ENCODE data around the gene NRG2.

Gene NRG2

DNA sequence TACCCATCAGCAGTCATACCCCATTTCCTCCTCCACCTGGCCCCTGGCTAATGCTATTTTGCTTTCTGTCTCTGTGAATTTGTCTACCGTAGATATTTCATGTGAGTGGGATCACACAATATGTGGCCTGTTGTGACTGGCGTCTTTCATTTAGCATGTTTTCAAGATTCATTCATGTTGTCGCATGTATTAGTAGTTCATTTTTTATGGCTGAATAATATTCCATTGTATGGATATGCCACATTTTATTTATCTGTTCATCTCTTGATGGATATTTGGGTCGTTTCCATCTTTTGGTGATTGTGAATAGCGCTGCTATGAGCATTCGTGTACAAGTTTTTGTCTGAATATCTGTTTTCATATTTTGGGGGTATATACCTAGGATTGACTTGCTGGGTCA lies 213.6 kb downstream of the NRG2 start:
- no peak for DNase-seq

- DNase-seq: no peak
These were observed 214.7 kb downstream of the NRG2 start for GRCh38 chr5:139828207-139828895.

- DNase-seq: no peak
These were observed 217.4 kb downstream of the NRG2 start for GRCh38 chr5:139825690-139826089.

GRCh38 chr5:139823757-139824355 lies 219.2 kb downstream of the NRG2 start:
- DNase-seq: no peak

GRCh38 chr5:139822553-139823425 lies 220.3 kb downstream of the NRG2 start:
- no peak for DNase-seq

GRCh38 chr5:139821806-139822552 lies 221.1 kb downstream of the NRG2 start:
- DNase-seq: no peak

GRCh38 chr5:139820606-139821005 lies 222.5 kb downstream of the NRG2 start:
- DNase-seq: no peak

DNA sequence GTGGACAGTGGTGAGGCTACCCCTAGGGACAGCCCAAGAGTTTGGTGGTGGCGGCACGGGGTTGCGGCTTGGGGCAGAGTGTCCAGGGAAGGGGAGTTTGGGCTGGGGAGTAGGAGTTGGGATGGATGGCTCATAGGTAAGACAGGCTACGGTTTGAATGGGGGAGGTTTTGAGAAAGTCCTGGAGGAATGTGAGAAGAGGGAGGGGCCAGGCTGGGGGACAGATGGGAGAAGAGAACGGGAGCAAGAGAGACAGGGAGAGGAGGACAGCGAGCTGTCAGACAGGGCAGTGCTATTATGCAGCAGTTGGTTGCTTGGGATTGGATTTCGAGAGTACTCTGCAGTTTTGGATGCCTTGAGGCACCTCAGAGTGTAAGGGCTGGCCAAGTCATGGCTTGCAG lies 223.0 kb downstream of the NRG2 start:
- no peak for DNase-seq

DNA sequence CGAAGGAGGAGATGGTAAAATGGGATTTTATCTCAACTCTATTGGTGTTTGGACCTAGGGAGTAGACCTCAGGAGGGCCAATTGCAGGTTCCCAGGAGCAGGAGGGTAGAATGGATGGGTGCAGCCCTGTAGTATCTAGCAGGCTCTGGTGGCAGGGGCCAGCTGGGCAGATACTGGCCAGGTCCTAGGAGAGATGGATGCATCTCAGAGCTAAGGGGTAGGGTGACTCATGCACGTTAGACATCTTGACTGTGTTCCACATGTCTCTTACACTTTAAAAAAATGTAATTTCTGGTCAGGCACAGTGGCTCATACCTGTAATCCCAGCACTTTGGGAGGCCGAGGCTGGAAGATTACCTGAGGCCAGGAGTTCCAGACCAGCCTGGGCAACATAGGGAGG lies 225.1 kb downstream of the NRG2 start:
- DNase-seq: no peak

GRCh38 chr5:139817362-139817761 lies 225.7 kb downstream of the NRG2 start:
- no peak for DNase-seq

- DNase-seq: no peak
These were observed 226.5 kb downstream of the NRG2 start for GRCh38 chr5:139816566-139816965.

- no peak for DNase-seq
These were observed 228.3 kb downstream of the NRG2 start for GRCh38 chr5:139814704-139815280.

- DNase-seq: no peak
These were observed 228.9 kb downstream of the NRG2 start for GRCh38 chr5:139814191-139814601.

- no peak for DNase-seq
These were observed 230.0 kb downstream of the NRG2 start for GRCh38 chr5:139812836-139813805.

- no peak for DNase-seq
These were observed 230.8 kb downstream of the NRG2 start for GRCh38 chr5:139812323-139812722.

- DNase-seq: no peak
These were observed 231.9 kb downstream of the NRG2 start for GRCh38 chr5:139811274-139811607.

DNA sequence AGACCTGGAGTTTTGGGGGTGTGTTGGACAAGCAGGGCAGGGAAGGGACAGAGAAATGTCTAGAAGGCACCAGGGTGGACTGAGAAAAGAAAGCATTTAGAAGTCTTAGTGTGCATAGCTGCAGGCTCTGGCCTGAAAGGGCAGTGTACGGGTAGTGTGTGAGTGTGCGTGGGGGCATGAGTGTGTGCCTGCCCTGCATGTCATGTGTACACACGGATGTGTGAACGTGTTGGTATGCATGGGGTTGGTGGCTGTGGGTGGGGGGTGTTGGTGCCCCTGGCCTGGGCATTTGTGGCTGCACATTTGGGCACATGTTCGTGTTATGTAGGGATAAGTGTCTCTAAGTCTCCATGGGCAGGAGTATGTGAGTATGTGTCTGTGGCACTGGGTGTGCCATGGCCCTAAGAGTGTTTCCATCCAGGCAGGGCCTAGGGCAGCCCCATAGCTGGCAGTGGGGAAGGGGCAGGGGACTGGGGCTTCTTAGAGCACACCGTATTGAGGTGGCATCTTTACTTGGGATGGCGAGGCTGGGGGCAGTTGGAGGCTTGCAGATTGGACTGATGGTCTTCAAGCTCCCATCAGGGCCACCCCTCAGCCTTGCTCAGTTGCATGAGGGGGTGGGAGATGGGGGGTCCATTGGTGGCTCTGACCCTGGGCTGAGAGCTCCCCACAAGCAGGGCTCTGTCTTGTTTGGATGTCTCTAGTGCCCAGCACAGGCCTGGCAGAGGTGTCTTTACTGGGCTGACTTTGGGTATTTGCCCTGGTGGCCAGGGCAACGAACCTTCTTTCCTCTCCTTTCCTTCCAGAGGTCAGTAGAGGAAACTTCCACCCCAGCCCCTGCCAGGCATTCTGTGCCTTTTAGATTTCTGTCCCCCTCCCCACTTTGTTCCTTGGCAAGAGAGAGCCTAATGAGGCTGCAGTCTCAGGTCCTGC lies 232.5 kb downstream of the NRG2 start:
- no peak for DNase-seq

DNA sequence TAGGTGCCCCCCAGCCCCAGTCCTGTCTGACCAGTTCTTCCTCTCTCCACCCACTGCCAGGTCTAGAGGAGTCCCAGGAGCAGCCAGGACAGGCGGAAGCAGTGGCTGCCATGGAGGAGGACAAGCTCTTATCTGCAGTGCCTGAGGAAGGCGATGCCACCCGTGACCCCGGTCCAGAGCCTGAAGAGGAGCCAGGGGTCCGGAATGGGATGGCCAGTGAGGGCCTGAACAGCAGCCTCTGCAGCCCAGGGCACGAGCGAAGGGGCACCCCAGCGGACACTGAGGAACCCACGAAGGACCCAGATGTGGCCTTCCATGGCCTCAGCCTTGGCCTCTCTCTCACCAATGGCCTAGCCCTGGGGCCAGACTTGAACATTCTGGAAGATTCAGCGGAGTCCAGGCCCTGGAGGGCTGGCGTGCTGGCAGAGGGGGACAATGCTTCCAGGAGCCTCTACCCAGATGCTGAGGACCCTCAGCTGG lies 233.7 kb downstream of the NRG2 start:
- no peak for DNase-seq

- DNase-seq: no peak
These were observed 234.4 kb downstream of the NRG2 start for GRCh38 chr5:139808481-139809330.
